HG02884 (cell line): ENCODE measurements around the gene PPL.
"Not testable (repeated sequence)": the region's sequence is repeated elsewhere in the genome, so short reads cannot be mapped to it uniquely, and the experiment has no call there.

ENCODE experiments used
- ATAC-seq: cut with Tn5 transposase; IDR thresholded peaks from one replicate; pipeline ENCODE4 v1.9.1; 2021; ENCODE audit warnings: mild to moderate bottlenecking, moderate library complexity; ENCODE audit not compliant: unreplicated experiment

Gene PPL

DNA sequence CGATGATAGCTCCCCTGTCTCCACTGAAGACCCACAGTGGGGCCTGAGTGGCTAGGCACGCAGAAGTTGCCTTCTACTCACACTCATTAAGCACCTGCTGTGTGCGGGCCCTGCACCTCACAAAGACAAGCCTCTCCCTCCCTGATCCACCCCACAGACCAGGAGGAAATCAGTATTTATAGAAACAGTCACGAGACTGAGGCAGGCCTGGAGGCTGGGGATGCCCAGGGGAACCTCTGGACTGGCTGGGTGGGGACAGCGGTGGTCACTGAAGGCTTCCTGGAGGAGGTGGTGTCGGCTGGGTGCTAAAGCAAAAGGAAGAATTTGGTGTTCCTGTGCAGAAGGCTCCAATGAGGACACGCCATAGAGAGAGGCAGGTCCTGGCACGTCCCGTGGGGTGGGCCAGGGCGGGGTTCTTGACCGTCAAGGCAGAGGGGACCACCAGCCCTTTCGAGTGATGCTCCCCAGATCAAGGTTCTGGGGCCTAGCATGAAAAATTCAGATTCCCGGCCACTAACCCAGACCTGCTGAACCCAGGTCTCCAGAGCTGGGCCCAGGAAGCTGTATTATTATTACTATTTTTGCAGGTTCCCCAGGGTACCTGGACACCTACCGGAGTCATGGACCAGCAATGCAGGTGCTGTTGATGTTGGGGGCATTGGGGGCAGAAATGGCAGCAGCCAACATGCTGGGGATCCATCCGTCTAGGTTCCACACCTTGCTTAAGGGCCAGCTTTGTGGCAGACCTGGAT, 23.0 kb downstream of the PPL start:
- no peak for ATAC-seq

- no peak for ATAC-seq
Measured at GRCh38 chr16:4913130-4913773, 23.7 kb downstream of the PPL start.

- no peak for ATAC-seq
Measured at GRCh38 chr16:4911970-4912386, 25.0 kb downstream of the PPL start.

DNA sequence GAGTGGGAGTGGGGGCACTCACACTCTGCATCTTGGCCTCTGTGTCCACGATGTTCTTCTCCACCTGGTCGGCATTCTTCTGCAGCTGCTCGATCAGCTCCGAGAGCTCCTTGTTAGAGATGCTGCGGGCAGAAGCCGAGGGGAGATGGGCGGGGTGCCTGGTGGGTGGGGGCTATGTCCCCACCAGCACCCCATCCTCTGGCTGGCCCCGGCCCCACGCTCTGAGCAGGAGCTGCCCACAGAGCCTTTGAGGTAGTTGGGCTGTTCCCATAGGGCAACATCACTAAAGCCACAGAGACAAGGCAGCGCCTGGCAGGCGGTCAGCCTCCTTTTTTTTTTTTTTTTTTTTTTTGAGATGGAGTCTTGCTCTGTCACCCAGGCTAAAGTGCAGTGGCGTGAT, 26.1 kb downstream of the PPL start:
- no peak for ATAC-seq

GRCh38 chr16:4909825-4910224, 27.1 kb downstream of the PPL start:
- no peak for ATAC-seq

DNA sequence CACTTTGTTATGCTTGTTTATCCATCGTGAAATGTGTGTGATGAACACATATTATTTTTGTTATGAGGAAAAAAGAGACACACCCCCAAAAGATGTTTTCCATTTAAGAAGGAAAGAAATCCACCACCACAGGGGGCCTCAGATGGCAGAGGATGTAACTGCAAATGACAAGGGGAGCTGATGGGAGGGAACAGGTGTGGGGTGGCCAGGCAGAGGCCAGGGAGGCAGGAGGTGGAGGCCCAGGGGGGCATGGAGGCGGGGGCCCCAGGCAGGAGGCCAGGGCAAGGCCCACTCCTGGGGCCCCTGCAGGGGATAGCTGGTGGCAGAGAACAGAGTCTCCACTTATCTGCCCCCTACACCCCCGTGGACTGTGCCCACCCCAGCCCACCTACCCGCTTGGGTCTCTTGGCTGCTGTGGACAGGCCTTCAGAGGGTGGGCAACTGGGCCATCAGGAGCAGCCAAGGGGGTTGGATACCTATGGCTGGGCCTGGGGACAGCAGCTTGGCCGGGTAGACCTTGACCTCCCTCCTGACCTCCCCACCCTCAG, 28.0 kb downstream of the PPL start:
- no peak for ATAC-seq

DNA sequence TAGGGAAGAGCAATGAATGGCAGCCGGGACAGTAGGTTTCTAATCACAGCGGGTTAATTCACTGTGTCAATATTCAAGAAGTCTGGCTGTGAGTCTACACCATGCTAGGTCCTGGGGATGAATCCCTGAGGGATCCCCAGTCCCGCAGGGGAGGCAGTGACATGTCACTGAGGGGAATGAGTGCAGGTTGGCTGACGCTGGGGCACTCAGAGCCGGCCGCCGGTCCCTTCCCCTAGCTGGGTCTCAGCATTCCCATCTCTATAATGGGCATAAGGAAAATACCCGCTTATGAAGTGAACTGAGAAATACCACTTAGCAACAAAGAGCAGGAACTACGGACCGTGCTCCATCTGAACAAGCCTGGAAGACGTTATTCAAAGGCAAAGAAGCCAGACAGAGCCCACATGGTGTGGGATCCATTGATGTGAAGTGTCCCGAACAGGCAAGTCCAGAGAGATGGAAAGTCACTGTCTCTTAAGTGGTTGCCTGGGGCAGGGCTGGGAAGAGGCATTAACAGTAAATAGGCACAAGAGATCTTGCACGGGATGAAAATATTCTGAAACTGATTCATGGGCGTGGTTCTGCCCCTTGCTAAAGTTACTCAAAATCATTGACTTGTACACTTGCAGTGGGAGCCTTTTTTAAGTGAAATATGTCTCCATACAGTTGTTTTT, 31.9 kb downstream of the PPL start:
- ATAC-seq = no peak

GRCh38 chr16:4904108-4904941, 32.6 kb downstream of the PPL start:
- no peak for ATAC-seq

- no peak for ATAC-seq
Measured at GRCh38 chr16:4902038-4902437, 34.9 kb downstream of the PPL start.

GRCh38 chr16:4900750-4901149, 36.2 kb downstream of the PPL start:
- ATAC-seq = no peak

DNA sequence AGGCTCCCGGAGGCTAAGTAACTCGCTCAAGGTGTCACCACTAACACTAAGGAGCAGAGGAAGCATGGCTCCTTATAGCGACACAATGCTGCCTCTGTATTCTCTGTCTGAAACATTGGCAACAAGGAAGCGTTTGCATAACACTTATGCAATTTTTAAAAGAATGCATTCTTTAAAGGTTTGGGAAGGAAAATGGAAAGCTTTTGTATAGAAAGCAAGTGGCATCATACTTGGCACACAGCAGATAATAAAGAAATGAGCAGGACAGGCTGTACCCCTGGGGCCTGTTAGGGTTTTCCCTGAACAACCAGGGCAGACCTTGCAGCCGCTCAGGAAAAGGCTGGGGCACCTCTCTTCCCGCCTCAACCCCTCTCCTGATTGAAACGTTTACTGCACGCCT, 36.9 kb downstream of the PPL start:
- no peak for ATAC-seq

- ATAC-seq = no peak
Measured at GRCh38 chr16:4899474-4899846, 37.5 kb downstream of the PPL start.

DNA sequence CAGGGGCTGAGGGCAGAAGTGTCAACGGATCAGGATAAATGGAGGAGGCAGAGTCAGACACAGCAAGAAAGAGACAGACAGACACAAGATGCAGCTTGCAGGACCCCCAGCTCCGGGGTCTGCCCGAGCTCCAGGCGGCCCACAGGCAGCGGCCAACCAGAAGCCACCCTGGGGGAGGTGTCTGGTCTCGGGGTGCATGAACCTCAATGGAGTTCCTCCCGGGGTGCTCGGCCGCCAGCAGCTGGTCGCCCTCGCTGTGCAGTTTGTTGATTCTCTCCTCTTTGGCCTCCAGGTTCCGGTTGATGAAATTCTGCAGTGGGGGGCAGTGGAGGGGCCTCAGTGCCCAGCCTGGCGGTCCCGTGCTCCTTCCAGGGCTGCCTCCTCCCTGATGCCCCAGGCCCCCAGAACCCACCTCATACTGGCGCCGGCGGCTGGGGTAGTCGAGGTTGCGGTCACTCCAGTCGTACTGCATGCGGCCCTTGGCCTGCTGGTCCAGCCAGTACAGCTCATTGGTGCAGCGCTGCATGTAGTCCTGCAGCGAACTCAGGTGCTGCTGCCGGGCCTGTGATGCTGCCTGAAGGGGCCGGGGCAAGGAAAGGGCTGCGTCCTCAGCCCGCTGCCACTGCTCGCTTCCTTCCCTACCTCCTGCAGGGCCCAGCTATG, 38.0 kb downstream of the PPL start:
- ATAC-seq = no peak

DNA sequence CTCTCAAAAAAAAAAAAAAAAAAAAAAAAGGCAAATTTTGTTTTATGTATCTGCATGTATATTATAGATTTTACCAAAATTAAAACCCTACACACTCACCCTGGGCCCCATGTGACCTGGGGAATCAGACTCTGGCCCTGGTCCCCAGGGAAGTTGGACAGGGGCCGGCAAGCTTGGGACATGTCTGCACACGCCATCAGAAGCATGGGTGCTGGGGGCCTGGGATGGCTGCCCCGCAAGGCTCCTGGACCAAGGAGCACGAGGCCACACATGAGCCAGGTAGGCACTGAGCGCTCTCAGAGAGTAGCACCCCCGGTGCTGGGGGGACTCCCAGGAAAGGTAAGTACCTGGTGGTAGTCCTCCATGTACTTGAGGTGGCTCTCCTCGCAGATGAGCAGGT, 39.6 kb downstream of the PPL start:
- ATAC-seq = no peak

DNA sequence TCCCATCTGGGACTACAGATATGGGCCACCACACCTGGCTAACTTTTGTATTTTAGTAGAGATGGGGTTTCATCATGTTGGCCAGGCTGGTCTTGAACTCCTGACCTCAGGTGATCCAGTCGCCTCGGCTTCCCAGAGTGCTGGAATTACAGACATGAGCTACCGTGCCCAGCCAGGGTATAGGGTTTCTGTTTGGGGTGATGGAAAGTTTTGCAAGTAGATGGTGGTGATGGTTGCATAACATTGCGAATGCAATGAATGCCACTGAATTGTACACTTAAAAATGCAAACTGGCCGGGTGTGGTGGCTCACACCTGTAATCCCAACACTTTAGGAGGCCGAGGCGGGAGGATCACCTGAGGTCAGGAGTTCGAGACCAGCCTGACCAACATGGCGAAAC, 40.2 kb downstream of the PPL start:
- ATAC-seq = not testable (repeated sequence)

DNA sequence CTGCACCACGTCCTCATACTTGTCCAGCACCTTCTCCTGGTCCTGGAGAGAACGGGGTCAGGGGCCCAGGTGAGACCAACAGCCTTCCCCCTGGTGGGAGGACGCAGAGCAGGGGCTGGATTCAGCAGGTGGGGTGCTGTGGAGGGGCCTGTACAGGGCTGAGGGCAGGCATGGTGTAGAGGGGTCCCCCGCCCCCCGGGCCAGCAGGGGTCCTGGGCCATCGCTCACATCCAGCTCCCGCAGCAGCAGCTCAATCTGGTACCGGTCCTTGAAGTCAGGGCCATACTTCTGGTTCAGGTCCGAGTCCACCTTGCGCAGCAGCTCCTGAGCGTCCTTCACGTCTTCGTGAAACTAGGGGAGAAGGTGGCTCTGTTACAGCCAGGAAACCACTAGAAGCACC, 41.6 kb downstream of the PPL start:
- ATAC-seq = no peak

GRCh38 chr16:4894276-4895150, 42.4 kb downstream of the PPL start:
- no peak for ATAC-seq

DNA sequence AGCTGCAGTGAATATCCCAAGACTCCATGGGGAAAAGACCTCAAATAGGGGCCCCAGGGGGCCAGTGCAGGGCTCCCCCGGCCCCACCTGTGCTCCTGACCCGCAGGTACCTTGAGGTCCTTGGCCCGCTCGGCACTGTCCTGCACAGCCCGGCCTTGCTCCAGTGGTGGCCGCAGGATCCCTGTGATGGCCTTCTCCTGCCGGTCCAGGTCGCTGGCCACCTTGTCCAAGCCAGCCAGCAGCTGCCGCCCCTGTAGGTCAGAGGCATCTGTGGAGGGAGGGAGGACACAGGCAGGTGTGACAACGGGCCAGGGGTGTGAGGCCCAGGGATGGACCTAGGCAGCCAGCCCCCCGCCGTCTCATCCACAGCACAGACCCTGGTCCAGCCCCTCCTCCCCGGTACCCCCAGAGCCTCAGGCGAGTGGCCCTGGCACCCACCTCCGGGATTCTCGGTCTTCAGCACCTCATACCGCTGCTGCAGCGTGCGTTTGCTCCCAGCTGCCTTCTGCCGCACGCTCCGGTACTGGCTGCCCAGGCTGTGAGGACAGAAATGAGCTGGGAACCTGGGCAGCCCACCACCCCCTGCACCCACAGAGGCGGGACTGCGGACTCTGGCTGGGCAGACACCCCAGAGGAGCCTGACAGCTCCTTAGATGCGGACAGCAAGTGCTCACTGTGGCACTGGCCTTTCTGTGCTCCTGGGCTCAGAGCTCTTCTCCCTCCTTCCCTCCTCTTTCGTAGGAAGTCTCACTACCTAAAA, 43.7 kb downstream of the PPL start:
- no peak for ATAC-seq
